Lower leg skin (tissue), 4 donors: ENCODE measurements around the gene KRTAP5-4. TPM values are rescaled to one million over a fixed set of nuclear protein-coding genes. Genes with fewer than 3 reads are reported as not detected.
A peak's percentile ranks its signal among the peaks of the same experiment; 100 is the strongest.
"Not testable (repeated sequence)": the region's sequence is repeated elsewhere in the genome, so short reads cannot be mapped to it uniquely, and the experiment has no call there.

Experiments used
- DNase-seq, 2 donors: peaks; one replicate each; pipeline ENCODE4 v3.0.0-alpha.2; 2019; ENCODE audit warnings: low spot score in 2 of 2
- H3K4me3 ChIP-seq: fragments of 200-600 bp; sonication (generic); 2 replicates; pipeline ENCODE4 v1.5.1; 2017; ENCODE audit warnings: mild to moderate bottlenecking, low read depth; ENCODE audit not compliant: poor library complexity, severe bottlenecking
- CTCF ChIP-seq, 3 donors: fragments of 450-650 bp; IDR thresholded peaks; one replicate each; pipeline ENCODE4 v1.5.1; 2016; ENCODE audit warnings: antibody characterized with exemption in 3 of 3, mild to moderate bottlenecking in 3 of 3, moderate library complexity in 2 of 3
- POLR2A ChIP-seq, 2 donors: fragments of 450-650 bp; IDR thresholded peaks; one replicate each; pipeline ENCODE4 v1.6.1; 2016 to 2017; ENCODE audit warnings: antibody characterized with exemption in 2 of 2, mild to moderate bottlenecking in 1 of 2, moderate library complexity in 1 of 2
- WGBS, 2 donors: methylation state at CpG; one replicate each; pipeline ENCODE4 v1.1.5; 2018; 5-methylcytosine and 5-hydroxymethylcytosine counted together
- intact Hi-C: fragments of 100-400 bp; cut with DNase I; formaldehyde crosslinking; loops from one replicate; pipeline ENCODE4 v1.15.0; 2023; ENCODE audit warnings: low total_unique reads
- total RNA-seq, 4 donors: library from RNA; depleted of rRNA; stranded (reverse); fragments of >200 nt; gene quantifications; one replicate each; pipeline ENCODE4 v1.1.0, GENCODE V29; 2016

Gene KRTAP5-4
- total RNA-seq, 4 donors from 2014 or later, result 7.9 TPM; not detected in 3

- intact Hi-C loops, result loop anchor here (2.0 kb wide), 1 partner anchor 17 kb away; no protein-coding TSS in a partner anchor
- peak in 1 of 2 donors; percentile 77 for DNase-seq
- TF ChIP-seq POLR2A (IDR thresholded peaks at IDR 0.05) (no peak), CTCF (IDR thresholded peaks at IDR 0.05) (no peak)
- H3K4me3 ChIP-seq, result no peak overlapping the region
- 48 to 51% methylated on average over 11 to 16 of the region's 16 CpGs for WGBS, 2 donors
These were observed 46.0 kb upstream of the KRTAP5-4 start for GRCh38 chr11:1667906-1668305.

GRCh38 chr11:1667121-1667850, 45.3 kb upstream of the KRTAP5-4 start:
- TF ChIP-seq CTCF (IDR thresholded peaks at IDR 0.05), result no peak
- intact Hi-C loops, result loop anchor here (2.0 kb wide), 1 partner anchor 18 kb away; no protein-coding TSS in a partner anchor
- 87 to 89% methylated on average over 22 to 24 of the region's 24 CpGs for WGBS, 2 donors
- no peak overlapping the region for H3K4me3 ChIP-seq
- DNase-seq, result peak in 1 of 2 donors; percentile 46

GRCh38 chr11:1665313-1665712, 43.4 kb upstream of the KRTAP5-4 start:
- TF ChIP-seq POLR2A (IDR thresholded peaks at IDR 0.05) (no peak), CTCF (IDR thresholded peaks at IDR 0.05) (no peak)
- WGBS, 2 donors, result 84 to 93% methylated on average over 3 to 5 of the region's 8 CpGs
- no peak overlapping the region for H3K4me3 ChIP-seq
- DNase-seq, result no peak
- intact Hi-C loops, result no loop called here

- peak in 1 of 2 donors; percentile 29 for DNase-seq
- 69 to 71% methylated on average over 18 of the region's 18 CpGs for WGBS, 2 donors
- intact Hi-C loops, H3K4me3 ChIP-seq: not testable (repeated sequence)
These were observed 40.9 kb upstream of the KRTAP5-4 start for GRCh38 chr11:1662699-1663283.

- intact Hi-C loops, H3K4me3 ChIP-seq: not testable (repeated sequence)
- WGBS, 2 donors, result 46 to 53% methylated on average over 9 to 10 of the region's 25 CpGs
- DNase-seq, result peak in 1 of 2 donors; percentile 80
These were observed 39.7 kb upstream of the KRTAP5-4 start for GRCh38 chr11:1661454-1662269.

GRCh38 chr11:1660111-1660867, 38.4 kb upstream of the KRTAP5-4 start:
- intact Hi-C loops, result no loop called here
- DNase-seq, result peak in 1 of 2 donors; percentile 74
- WGBS, 2 donors, result 72 to 78% methylated on average over 24 of the region's 24 CpGs
- no peak overlapping the region for H3K4me3 ChIP-seq
- no peak for TF ChIP-seq CTCF (IDR thresholded peaks at IDR 0.05)
